Measurements from ENCODE around the gene KIF24.
"Not testable (repeated sequence)": the region's sequence is repeated elsewhere in the genome, so short reads cannot be mapped to it uniquely, and the experiment has no call there.

The KIF24 gene, protein sequence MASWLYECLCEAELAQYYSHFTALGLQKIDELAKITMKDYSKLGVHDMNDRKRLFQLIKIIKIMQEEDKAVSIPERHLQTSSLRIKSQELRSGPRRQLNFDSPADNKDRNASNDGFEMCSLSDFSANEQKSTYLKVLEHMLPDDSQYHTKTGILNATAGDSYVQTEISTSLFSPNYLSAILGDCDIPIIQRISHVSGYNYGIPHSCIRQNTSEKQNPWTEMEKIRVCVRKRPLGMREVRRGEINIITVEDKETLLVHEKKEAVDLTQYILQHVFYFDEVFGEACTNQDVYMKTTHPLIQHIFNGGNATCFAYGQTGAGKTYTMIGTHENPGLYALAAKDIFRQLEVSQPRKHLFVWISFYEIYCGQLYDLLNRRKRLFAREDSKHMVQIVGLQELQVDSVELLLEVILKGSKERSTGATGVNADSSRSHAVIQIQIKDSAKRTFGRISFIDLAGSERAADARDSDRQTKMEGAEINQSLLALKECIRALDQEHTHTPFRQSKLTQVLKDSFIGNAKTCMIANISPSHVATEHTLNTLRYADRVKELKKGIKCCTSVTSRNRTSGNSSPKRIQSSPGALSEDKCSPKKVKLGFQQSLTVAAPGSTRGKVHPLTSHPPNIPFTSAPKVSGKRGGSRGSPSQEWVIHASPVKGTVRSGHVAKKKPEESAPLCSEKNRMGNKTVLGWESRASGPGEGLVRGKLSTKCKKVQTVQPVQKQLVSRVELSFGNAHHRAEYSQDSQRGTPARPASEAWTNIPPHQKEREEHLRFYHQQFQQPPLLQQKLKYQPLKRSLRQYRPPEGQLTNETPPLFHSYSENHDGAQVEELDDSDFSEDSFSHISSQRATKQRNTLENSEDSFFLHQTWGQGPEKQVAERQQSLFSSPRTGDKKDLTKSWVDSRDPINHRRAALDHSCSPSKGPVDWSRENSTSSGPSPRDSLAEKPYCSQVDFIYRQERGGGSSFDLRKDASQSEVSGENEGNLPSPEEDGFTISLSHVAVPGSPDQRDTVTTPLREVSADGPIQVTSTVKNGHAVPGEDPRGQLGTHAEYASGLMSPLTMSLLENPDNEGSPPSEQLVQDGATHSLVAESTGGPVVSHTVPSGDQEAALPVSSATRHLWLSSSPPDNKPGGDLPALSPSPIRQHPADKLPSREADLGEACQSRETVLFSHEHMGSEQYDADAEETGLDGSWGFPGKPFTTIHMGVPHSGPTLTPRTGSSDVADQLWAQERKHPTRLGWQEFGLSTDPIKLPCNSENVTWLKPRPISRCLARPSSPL (N-terminal part only)

DNA sequence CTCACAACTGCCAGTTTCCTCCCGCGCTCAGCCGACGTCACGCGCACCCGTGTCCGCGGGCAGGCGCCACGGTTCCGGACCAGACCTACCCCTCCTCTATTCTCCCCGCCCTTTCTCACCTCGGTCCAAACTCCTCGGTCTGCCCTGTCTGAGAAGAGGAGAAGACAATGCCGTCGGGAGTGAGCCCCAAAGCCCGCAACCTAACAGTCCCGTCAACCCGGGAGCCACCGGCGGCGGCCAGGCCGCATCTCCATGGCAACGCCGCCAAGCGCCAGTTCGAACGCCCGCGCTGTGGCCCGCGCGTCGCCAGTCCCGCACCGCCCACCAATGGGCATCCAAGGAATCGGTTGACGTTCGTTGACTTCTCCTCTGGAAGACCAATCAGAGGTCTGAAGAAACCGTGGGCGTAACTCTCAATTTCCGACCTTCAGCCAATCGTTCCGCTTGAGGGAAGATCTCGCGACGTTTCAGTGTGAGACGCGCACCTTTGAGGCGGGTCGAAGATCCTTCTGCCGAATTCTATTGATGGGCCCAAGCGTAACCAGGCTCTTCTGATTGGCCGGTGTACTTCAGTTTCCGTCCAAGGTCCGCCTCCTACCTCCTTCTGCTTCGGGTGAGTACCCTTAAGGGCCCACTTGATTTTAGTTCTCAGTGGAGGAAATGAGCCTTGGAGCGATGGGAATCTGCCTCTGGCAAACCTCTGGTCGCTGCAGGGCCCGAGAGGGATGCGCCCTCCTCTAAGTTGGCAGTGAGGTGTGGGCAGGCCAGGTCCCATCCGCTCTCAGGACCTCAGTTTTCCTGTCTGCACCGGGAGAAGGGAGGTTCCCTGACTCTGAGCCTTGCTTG, at the start of gene KIF24, which contains the start of gene NUDT2:
Gene KIF24, minus strand, starts transcription at position 282 of the 846 bp plus-strand sequence. CDS start 17,922 bp downstream, outside the sequence.
Gene NUDT2, plus strand, starts transcription at position 583 of the 846 bp plus-strand sequence. CDS start 9,471 bp downstream, outside the sequence.
- peak; percentile 100 for DNase-seq (ENCODE audit: low read depth)

DNA sequence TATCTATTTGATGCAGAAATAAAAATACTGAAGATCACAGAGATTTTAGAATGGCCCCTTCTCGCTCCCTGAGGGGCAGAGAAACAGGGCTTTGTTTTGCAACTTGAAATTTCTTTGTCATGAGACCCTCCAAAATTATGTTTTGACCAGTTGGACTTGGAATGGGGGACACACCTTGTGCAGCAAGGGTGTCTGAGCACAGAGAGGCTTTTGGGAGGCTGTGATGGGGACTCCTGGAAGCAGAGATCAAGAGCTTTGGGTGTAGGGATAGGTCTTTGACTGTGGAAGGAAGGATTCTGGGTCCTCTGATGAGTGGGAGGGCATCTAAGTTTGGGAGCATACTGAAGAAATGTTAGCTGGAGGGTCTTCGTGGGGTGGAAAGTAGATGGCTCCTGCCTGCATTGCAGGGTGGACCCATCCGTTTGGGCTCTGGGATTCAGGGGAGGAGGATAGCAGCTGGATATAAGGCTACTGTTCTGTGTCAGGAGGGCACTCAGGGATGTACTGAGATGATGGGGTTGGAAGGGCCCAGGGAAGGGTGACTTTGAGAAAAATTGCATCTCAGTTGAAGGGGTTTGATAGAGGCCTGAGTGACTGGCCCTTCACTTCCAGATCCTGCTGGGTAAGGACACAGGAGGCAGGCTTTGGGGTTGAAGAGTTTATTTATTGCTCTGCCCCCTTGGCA, 49.5 kb upstream of the KIF24 start:
- DNase-seq (ENCODE audit: low read depth), result no peak

DNA sequence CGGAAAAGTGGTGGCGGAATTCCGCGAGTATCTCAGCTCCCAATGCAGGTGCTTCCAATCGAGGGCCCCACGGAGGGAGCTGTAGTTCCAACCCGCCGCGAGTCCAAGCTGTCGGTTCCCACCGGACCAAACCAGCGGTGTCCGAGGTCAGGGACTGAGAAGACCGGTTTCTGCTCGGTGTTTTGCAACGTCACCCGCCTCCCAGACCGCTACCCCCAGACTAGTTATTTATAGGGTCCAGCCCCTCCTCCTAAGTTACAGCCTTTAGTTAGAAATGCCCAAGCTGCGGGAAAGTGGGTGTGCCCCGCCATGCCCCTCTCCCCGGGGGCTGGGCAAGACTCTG, 48.3 kb upstream of the KIF24 start:
- no peak for DNase-seq (ENCODE audit: low read depth)

DNA sequence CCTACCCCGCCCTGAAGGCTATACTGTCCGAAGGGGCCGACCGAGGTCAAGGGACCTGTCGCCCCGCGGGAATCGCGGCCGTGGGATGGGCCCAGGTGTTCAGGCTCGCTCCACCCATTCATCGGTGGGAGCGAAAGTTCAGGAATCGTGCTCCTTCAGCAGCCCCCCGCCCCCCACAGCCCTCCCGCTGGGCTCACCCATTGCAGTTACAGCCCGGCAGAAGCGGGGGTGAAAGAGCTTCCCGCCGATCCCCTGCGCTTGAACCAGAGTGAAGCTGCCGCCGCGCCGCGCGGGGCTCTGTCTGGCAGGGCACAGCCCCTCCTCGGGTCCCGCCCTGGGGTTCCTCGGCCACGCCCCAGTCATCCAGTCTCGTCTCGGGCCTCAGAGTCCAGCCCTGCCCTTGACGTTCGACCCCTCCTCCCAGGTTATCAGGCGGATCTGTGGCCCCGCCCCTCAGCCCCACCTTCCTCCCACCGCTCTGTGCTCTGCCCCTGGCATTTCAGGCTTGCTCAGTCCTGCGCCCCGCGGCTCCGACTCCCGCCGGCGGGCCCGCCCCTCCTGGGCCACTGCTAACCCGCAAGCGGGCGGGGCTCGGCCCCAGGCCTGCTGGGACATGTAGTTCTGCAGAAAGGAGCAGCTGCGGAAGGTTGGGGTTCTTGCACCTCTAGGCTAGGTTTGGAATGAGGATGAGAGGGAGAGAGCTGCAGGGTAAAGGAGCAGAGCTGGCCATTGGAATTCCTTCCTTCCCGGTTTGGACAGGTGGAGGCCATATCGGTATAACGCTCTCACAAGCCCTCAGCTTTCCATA, 47.7 kb upstream of the KIF24 start, which contains the start of gene MYORG:
Gene MYORG, minus strand, starts transcription at position 303 of the 808 bp plus-strand sequence. CDS start 3,955 bp downstream, outside the sequence.
- DNase-seq (ENCODE audit: low read depth), result peak; percentile 86

DNA sequence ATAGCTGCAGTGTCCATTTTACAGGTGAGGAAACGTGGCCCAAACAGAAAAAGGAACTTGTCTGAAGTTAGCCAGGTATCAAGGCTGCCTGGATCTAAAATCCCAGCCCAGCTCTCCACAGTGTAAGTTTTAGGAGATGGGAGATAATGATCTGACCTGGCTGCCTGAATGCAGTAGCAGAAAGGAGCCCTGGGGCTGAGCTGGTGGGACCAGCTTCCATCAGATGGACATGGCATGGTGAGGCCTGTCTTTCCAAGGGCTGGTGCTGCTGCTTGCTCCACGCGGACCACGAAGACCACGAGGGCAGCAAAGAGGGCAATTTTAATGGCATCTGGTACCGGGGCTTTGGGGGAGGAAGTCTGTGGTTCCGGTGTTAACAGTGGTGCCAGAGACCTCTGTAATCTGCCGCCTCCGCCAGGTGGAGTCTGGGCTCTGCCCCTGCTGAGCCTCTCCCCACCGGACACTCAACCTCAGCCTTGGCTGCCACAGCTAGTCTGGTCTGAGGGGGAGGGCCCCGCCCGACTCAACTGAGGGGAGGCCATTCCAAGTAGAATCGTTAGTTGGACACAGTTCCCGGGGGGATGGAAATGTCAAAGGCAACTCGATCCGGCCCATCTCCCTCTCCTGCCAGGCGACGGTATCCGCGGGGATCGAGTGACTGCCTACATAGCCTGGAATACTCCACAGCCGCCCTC, 47.0 kb upstream of the KIF24 start:
- DNase-seq (ENCODE audit: low read depth), result no peak

DNA sequence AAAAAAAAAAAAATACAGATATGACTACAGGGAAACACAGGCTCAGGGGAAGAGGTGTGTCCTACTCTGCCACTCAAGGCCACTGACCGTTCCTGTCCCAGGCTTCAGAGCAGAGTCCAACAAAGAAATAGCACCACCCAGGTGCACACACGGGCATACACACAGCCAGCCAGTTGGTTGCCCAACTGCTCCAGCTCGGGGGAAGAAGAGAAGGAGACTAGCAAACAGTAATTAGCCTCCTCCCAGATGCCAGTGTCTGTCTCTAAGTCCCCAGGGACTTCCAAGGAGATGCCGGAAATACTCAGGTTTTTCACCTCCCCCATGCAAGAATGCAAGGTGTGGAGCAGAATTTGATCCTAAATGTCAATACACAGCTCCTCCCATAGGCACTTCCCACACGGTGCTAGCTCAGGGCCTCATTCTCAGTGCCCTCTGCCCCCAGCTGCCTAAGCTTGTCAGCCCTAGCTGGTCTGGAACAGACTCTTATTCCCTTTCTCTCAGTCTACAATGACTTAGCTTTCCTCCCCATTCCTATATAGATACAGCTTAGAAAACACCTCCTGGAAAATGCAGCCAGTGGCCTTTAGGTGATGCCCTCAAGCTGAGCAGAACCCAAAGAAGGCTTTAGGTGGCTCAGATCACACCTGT, 46.0 kb upstream of the KIF24 start:
- DNase-seq (ENCODE audit: low read depth), result no peak

DNA sequence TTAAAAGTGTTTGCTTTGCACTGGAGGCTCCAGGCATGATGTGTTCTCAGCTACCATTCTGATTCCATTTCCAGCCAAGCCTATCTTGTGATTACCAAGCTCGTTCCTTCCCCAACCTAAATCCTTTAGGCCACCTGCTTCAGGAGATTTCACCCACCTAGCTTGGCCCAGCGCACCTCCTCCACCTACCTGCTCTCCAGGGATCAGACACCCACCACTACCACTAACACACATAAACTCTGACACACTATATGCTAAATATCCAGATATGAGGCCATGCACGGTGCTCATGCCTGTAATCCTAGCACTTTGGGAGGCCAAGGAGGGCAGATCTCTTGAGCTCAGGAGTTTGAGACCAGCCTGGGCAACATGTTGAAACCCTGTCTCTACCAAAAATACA, 45.3 kb upstream of the KIF24 start:
- DNase-seq (ENCODE audit: low read depth), result no peak

DNA sequence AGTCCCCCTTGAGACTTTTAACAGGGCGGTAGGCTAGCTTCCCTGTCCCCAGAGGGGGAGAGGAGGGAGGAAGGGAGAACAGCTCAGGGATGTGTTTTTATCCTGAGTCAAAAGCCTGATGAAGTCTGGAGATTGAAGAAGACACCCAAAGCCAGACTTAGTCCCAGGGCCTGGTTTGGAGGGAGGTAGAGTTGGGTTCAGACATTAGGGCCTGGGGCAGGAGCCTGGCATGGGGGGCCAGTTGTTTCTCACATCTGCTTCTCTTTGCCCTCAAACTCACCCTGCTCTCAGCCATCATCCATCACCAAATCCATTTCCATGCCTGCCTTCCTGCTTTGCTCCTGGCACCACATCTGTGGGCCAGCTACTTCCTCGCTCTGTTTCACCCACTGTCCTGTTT, 44.7 kb upstream of the KIF24 start:
- DNase-seq (ENCODE audit: low read depth), result no peak

DNA sequence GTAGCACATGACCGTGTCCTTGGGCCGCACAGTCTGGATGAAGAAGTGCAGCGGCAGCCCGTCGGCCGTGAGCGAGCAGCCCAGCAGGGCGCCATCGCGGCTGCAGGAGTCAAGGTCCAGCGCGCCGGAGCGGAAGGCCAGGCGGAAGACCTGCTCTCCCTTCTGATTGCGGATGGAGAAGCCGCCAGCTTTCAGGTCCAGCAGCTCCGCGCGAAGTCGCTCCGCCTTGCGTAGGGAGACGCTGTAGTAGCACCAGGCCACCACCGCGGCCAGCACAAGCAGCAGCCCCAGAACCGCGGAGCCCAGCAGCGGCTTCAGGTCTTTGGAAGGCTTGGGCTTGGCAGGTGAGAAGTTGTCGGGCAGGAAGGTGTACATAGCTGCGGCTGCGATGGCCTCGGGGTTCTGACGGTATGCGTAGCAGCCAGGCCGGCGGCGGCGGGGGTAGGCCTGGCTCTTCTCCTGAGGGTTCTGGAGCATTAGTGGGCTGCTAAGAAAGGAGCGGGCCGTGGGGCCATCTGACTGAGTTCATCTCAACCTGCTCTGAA, 43.5 kb upstream of the KIF24 start:
- DNase-seq (ENCODE audit: low read depth), result no peak

DNA sequence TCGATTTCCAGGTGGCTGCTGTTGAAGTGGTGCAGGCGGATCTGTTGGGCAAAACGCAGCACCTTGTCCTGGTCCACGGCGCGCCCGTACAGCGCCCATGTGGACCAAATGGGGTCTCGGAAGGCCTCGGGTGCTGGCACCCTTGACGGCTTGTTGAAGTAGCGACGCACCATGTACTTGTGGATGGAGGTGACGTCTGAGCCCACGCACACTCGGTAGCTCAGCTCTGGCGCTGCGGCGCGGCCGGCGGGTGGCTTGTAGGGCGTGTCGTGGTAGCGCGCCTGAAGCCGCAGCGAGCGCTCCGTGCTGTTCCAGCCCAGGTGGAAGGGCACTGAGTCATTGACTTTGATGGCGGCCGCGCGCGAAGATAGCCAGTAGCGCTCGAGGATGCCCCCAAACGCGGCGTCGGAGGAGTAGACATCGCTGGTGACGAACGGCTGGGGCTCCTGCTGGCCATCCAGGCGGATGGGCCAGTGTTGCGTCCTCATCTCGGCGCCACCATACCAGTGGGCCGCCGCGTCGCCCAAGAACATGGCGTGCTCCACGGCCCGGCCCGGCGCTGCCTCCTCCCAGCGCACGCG, 42.9 kb upstream of the KIF24 start:
- no peak for DNase-seq (ENCODE audit: low read depth)

DNA sequence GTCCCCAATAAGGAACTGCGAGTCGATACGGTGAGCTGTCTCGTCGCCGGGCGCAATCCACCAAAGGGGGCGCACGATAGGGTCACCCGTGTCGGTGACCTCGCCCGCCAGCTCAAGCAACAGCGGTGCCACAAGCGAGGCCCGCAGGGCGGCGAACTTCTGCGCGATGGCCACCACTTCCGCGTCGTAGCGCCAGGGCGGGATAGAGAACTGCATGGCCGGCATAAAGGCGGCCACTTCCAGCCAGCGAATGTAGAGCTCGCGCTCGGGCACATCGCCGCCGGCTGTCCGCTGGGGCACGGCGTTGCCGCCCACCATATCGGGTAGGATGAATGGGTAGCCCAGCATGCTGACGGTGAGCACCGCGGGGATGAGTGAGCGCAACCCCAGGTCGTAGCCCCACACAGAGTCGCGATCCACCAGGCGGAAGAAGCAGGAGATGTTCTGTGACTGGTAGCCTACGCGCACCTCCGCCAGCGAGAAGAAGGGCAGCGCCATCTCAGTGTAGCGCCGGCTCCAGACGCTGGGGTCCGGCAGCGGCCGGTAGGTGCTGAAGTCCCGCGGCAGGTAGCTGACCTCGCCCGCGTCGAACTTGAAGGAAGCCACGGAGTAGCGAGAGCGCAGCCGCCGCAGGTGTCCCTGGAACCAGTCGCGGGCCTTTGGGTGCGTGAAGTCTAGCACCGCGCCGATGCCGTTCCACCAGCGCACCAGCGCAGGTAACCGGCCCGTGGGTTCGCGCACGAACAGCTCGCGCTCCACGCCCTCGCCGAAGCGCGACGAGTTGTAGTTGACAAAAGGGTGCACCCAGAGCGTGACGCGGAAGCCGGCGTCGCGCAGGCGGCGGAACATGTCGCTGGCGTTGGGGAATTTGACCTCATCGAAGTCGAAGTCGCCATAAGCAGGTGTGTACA, 42.2 kb upstream of the KIF24 start:
- DNase-seq (ENCODE audit: low read depth), result no peak

DNA sequence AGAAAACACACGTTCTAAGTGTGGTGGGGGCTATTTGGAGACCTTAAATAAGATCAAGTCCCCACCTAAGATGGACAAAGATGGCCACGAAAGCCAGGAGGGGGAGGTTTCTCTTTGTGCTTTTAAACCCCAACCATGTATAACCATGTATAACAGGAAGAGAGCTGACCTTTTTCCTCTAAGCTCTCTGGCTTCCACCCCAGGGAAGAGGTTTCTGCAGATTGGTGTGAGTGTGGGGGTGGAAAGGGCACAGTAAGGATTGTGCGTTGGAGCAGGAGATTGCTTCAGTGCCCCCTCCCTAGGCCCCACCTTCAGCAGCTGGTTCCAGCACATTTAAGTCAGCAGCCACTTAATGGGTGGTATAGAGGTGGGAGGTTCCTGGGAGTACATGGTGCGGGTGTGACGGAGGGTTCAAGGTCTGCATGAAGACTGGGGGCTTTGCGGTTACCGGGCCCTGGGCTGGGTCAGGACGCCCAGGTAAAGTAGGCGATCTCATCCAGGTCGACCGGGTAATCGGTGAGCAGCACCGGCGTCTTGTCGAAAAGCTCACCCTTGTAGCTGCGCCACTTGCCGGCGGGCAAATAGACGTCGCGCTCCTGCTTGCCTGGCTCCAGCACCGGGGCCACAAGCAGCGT, 41.4 kb upstream of the KIF24 start:
- DNase-seq (ENCODE audit: low read depth), result no peak

DNA sequence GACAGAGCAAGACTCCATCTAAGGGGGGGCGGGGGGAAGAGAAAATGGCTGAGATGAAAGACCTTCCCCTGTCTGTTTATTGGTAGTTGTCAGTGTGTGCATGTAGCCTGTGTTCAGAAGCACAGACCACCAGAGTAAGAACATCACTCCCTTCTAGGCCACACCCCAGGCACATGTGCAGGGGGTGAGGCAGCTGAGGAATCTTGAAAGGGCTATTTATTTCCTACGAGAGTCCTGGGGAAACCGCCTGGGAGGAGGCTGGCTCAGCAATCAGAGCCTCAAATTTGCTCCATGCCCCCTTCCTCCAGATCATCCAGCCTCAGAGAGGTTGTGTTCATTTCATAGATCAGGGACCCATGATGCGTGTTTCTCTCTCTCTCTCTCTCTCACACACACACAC, 40.6 kb upstream of the KIF24 start:
- no peak for DNase-seq (ENCODE audit: low read depth)

DNA sequence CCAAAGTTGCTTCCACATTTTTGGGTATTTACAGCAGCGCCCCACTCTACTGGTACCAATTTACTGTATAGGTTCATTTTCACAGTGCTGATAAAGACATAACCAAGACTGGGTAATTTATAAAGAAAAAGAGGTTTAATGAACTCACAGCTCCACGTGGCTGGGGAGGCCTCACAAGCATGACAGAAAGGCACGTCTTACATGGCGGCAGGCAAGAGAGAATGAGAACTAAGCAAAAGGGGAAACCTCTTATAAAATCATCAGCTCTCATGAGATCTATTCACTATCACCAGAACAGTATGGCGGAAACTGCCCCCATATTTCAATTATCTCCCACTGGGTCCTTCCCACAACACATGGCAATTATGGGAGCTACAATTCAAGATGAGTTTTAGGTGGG, 39.7 kb upstream of the KIF24 start:
- not testable (repeated sequence) for DNase-seq (ENCODE audit: low read depth)

DNA sequence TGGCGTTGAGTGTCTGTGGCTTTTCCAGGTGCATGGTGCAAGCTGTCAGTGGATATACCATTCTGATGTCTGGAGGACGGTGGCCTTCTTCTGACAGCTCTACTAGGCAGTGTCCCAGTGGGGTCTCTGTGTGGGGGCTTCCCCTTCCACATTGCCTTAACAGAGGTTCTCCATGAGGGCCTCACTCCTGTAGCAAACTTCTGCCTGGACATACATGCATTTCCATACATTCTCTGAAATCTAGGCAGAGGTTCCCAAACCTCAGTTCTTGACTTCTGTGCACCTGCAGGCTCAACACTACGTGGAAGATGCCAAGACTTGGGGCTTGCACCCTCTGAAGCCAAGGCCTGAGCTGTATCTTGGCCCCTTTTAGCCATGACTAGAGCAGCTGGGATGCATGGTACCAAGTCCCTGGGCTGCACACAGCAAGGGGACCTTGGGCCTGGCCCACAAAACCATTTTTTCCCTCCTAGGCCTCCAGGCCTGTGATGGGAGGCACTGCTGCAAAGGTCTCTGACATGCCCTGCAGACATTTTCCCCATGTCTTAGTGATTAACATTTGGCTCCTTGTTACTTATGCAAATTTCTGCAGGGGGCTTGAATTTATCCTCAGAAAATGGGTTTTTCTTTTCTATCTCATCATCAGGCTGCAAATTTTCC, 38.8 kb upstream of the KIF24 start:
- DNase-seq (ENCODE audit: low read depth), result not testable (repeated sequence)

DNA sequence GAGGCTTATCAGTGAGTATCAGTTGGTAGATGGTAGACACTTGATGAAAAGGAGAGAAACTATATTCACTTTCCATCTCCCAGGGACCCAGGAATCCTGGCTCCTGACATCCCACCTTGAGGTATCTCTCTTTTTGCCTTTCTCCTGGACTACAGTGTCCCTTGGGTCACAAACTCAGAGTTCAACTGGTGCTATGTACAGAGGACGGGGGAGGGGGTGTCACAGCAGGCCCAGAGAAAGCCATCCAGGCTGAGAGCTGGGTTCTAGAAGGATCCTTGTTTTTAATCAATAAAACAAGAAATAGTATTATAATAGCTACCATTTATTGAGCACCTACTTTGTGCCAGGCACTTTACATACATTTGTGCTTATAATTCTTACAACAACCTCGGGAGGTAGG, 37.3 kb upstream of the KIF24 start:
- DNase-seq (ENCODE audit: low read depth), result no peak

Measured in HS-5 (cell line).